Endodermal cell (in vitro differentiated cells): ENCODE measurements around the gene KIF4B. TPM values are rescaled to one million over a fixed set of nuclear protein-coding genes. Genes with fewer than 3 reads are reported as not detected.
A peak's percentile ranks its signal among the peaks of the same experiment; 100 is the strongest.

ENCODE experiments used
- DNase-seq: peaks from one replicate; pipeline ENCODE4 v3.0.0-alpha.2; 2017
- H3K27ac ChIP-seq: 2 replicates; pipeline ENCODE4 v1.5.1; 2013; ENCODE audit warnings: mild to moderate bottlenecking, low read depth, low read length, moderate library complexity
- H3K27me3 ChIP-seq: 2 replicates; pipeline ENCODE4 v1.6.1; 2013; ENCODE audit warnings: mild to moderate bottlenecking, low read length, moderate library complexity; ENCODE audit not compliant: insufficient read depth, control insufficient read depth, poor library complexity, severe bottlenecking
- H3K36me3 ChIP-seq: 2 replicates; pipeline ENCODE4 v1.7.0; 2013; ENCODE audit warnings: mild to moderate bottlenecking, low read length, moderate library complexity; ENCODE audit not compliant: control insufficient read depth, insufficient read depth
- H3K4me1 ChIP-seq: one replicate; pipeline ENCODE4 v1.7.0; 2013; ENCODE audit warnings: low read length; ENCODE audit not compliant: control insufficient read depth, insufficient read depth
- H3K4me3 ChIP-seq: 2 replicates; pipeline ENCODE4 v1.5.1; 2013; ENCODE audit warnings: mild to moderate bottlenecking, low read length, moderate library complexity
- H3K9ac ChIP-seq: 2 replicates; pipeline ENCODE4 v1.6.1; 2013; ENCODE audit warnings: mild to moderate bottlenecking, low read length, moderate library complexity; ENCODE audit not compliant: poor library complexity, severe bottlenecking; ENCODE audit errors: extremely low read depth
- H3K9me3 ChIP-seq: 2 replicates; pipeline ENCODE4 v1.6.1; 2013; ENCODE audit warnings: mild to moderate bottlenecking, low read length, moderate library complexity; ENCODE audit not compliant: control insufficient read depth
- H3K27ac Mint-ChIP-seq: 2 replicates; pipeline ENCODE4 v1.8.0; 2020; ENCODE audit warnings: mixed read lengths
- H3K27me3 Mint-ChIP-seq: 2 replicates; pipeline ENCODE4 v1.8.0; 2021; ENCODE audit warnings: mild to moderate bottlenecking, mixed read lengths; ENCODE audit not compliant: insufficient read depth
- H3K36me3 Mint-ChIP-seq: 2 replicates; pipeline ENCODE4 v1.8.0; 2020; ENCODE audit warnings: low read depth, mixed read lengths
- H3K4me1 Mint-ChIP-seq: 2 replicates; pipeline ENCODE4 v1.8.0; 2020; ENCODE audit warnings: mixed read lengths
- H3K4me3 Mint-ChIP-seq: 2 replicates; pipeline ENCODE4 v1.8.0; 2020; ENCODE audit warnings: mild to moderate bottlenecking, moderate library complexity, mixed read lengths
- H3K9me3 Mint-ChIP-seq: 2 replicates; pipeline ENCODE4 v1.8.0; 2020; ENCODE audit warnings: mild to moderate bottlenecking, mixed read lengths
- WGBS, 2 experiments: methylation state at CpG; one replicate each; pipeline versions ENCODE4 v1.1.5 to v1.1.7; 2013; ENCODE audit warnings: missing lambda C conversion rate in 2 of 2, mixed read lengths in 1 of 2; ENCODE audit not compliant: insufficient coverage in 1 of 2, insufficient read length in 1 of 2; 5-methylcytosine and 5-hydroxymethylcytosine counted together
- total RNA-seq, 2 donors: library from RNA; stranded (reverse); fragmentation: NEBNext Ultra II Directional in 1 of 2; extraction: Animal tissue kit (Norgen Biotek cat#: 25700) in 1 of 2; gene quantifications; 2 replicates in 1 of 2; 3 replicates in 1 of 2; pipeline ENCODE4 v1.2.1, GENCODE V29; 2021
- TF ChIP-seq, protein P1 (sequence below): fragments of 200-600 bp; sonication (generic); conservative IDR thresholded peaks from 2 replicates; pipeline ENCODE4 v1.5.0; 2021; ENCODE audit warnings: antibody characterized with exemption, mild to moderate bottlenecking

The KIF4B gene
- total RNA-seq, 2 donors from 2014 or later = 0.18 TPM; not detected in 1

DNA sequence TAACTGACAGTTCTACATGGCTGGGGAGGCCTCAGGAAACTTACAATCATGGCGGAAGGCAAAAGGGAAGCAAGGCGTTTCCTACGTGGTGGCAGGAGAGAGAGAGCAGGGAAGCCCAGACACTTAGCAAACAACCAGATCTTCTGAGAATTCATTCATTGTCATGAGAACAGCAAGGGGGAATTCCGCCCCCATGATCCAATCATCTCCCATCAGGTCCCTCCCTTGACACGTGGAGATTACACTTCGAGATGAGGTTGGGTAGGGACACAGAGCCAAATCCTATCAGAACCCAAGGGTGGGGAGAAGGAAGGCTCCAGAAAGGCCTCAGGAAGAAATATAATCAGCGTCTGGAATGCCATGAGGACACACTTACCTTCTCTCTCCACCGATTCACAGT lies 34.3 kb downstream of the KIF4B start:
- Mint-ChIP-seq H3K27me3 (no peaks in the 10 kb centered on the region), H3K27ac (peak overlapping the region; percentile 71), H3K4me1 (peaks cover 62% of the 10 kb centered on the region), H3K9me3 (peaks cover 26% of the 10 kb centered on the region), H3K4me3 (no peak overlapping the region), H3K36me3 (peaks cover 2% of the 10 kb centered on the region)
- TF ChIP-seq, protein P1, sequence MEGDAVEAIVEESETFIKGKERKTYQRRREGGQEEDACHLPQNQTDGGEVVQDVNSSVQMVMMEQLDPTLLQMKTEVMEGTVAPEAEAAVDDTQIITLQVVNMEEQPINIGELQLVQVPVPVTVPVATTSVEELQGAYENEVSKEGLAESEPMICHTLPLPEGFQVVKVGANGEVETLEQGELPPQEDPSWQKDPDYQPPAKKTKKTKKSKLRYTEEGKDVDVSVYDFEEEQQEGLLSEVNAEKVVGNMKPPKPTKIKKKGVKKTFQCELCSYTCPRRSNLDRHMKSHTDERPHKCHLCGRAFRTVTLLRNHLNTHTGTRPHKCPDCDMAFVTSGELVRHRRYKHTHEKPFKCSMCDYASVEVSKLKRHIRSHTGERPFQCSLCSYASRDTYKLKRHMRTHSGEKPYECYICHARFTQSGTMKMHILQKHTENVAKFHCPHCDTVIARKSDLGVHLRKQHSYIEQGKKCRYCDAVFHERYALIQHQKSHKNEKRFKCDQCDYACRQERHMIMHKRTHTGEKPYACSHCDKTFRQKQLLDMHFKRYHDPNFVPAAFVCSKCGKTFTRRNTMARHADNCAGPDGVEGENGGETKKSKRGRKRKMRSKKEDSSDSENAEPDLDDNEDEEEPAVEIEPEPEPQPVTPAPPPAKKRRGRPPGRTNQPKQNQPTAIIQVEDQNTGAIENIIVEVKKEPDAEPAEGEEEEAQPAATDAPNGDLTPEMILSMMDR = no peak
- peaks cover 26% of the 10 kb centered on the region for H3K9me3 ChIP-seq
- peak; percentile 86 for DNase-seq
- H3K9ac ChIP-seq = no peak overlapping the region
- no peak overlapping the region for H3K27ac ChIP-seq
- no peaks in the 10 kb centered on the region for H3K36me3 ChIP-seq
- peaks cover 8% of the 10 kb centered on the region for H3K4me1 ChIP-seq
- H3K4me3 ChIP-seq = peak overlapping the region; percentile 20
- WGBS, 2 experiments = 55 to 86% methylated on average over 4 to 8 of the region's 8 CpGs
- H3K27me3 ChIP-seq = no peaks in the 10 kb centered on the region

DNA sequence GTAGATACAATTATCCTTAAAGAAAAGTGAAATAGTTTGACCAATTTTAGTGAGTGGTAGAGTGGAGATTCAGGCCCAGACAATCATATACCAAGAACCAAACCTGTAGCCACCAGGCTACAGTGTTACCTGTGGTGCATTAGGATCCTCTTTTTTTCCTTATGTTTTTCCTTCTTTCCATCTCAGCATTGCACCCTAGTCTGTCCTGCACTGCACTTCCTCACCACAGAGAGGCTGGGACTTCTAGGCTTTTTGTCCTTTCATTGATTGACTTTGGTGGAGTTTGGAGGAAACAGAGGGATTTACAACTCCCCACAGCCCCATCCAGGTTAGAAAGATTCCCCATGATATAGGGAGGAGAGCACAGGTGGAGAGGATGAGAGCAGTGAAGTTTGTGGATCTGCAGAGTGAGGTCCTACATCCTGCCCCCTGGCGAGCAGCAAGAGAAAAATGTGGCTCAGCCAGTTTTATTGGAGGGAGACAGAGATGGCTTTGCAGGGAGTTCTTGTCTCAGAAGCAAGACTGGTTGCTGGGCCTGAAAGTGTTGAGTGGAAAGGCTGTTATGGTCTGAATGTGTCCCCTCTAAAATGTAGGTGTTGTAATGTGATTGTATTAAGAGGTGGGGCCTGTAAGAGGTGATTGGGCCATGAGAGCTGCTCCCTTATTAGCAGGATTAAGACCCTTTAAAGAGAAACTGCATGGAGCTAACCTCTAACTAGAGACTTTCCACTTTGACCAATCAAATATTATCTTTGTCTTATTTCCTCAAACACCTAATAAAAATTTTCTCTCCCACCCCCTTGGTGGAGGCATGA lies 36.2 kb downstream of the KIF4B start:
- Histone ChIP-seq H3K4me1 (peaks cover 11% of the 10 kb centered on the region), H3K4me3 (no peak overlapping the region), H3K27ac (no peak overlapping the region), H3K27me3 (no peaks in the 10 kb centered on the region), H3K36me3 (no peaks in the 10 kb centered on the region), H3K9ac (no peak overlapping the region), H3K9me3 (peaks cover 12% of the 10 kb centered on the region)
- peak; percentile 84 for DNase-seq
- Mint-ChIP-seq H3K27me3 (no peaks in the 10 kb centered on the region), H3K9me3 (peaks cover 17% of the 10 kb centered on the region), H3K27ac (no peak overlapping the region), H3K4me3 (no peak overlapping the region), H3K4me1 (peaks cover 70% of the 10 kb centered on the region), H3K36me3 (peaks cover 2% of the 10 kb centered on the region)
- 47% methylated on average over 1 of the region's 1 CpG; no CpG with 5 or more reads in 1 of the 2 experiments for WGBS, 2 experiments
- TF ChIP-seq, protein P1 = peak; percentile 78

DNA sequence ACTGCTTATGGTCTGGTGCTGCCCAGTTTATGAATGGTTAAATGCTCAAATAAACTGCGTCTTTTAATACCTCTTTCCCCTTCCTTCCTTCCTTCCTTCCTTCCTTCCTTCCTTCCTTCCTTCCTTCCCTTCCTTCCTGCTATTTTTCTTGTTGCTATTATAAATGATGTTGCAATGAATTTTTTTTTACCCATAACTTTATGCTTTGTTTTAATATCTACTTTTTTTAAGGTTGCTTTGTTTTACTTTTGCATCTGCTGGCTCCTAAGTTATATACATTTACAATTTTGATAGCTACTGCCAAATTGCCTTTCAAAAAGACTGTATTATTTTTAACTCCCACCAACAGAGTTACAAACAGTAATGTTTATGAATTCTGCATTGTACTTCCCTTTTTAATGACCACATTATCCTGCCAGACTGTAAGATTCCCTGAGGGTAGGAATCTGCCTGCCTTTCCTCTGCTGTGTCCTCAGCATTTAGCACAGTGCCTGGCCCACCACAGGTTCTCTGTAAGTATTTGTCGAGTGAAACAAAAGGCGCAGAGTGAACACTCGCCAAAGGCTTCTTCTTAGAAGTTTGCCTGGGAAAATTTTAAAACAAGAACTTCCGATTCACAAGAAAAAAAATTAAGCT lies 36.9 kb downstream of the KIF4B start:
- no peak for DNase-seq
- Histone ChIP-seq H3K9ac (no peak overlapping the region), H3K9me3 (peaks cover 12% of the 10 kb centered on the region), H3K36me3 (no peaks in the 10 kb centered on the region), H3K27me3 (no peaks in the 10 kb centered on the region), H3K4me3 (no peak overlapping the region), H3K4me1 (peaks cover 11% of the 10 kb centered on the region), H3K27ac (no peak overlapping the region)
- peaks cover 15% of the 10 kb centered on the region for H3K9me3 Mint-ChIP-seq
- TF ChIP-seq, protein P1 = no peak
- H3K27ac Mint-ChIP-seq = no peak overlapping the region
- peaks cover 63% of the 10 kb centered on the region for H3K4me1 Mint-ChIP-seq
- WGBS, 2 experiments = 89% methylated on average over 5 of the region's 5 CpGs; no CpG with 5 or more reads in 1 of the 2 experiments
- no peak overlapping the region for H3K4me3 Mint-ChIP-seq
- no peaks in the 10 kb centered on the region for H3K27me3 Mint-ChIP-seq
- H3K36me3 Mint-ChIP-seq = peaks cover 2% of the 10 kb centered on the region
